Measurements from ENCODE around the gene SMYD3. TPM values are rescaled to one million over a fixed set of nuclear protein-coding genes. Genes with fewer than 3 reads are reported as not detected.

SMYD3 gene
- total and polyA plus RNA-seq, 2 donors (not counting 3 experiments of a cell fraction or from before 2014, with no cell fraction given): 16.0 to 32.1 TPM

DNA sequence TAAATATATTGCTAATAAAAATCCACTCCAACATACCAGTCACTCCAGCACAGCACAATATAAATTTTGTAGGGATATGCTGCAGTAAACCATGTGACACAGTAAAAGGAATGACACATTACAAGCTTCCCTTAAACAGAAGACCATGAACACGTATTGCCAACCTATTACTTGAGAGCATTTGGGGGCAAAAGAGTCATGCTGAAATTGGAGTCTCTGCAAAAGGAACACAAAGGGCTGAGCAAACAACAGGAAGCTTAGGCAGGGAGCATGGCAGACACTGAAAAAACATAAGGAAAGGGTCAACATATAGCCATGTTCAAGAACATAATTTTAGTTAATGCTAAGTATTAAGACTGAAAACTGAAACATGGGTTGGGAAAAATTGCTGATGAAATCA, 214.5 kb downstream of the SMYD3 start:
- peak; percentile 77 for DNase-seq (ENCODE audit: low read depth, low spot score)
- POLR2A ChIA-PET: no interaction called here

DNA sequence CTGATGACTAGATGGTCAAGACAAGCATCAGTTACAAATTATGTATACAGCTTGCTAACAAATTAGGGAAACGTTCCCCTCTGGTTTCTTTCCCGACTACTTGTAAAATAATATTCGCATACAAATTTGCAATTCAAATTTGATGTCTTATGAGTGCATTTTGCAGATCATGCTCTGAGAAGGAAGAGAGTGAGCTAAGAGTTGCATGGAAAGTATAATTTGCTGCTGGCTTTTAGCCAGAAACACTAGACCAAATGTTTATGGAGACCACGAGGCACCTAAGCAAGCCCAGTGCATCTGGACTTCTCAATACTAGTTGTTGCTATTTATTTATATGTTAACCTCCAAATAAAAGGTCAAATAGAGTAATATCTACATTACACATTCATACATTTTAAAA, 216.0 kb downstream of the SMYD3 start:
- dilution Hi-C loops (cut with MboI; ENCODE audit: extremely low pct_ligation_motif_present, low sequenced_read_pairs): no loop called here

More for the DNA sequence above, 214.5 kb downstream of the SMYD3 start:
- H4K20me1 ChIP-seq (replicated peaks; ENCODE audit: control insufficient read depth, extremely low read depth, insufficient read depth, low read length): no peaks in the 10 kb centered on the region
- H3K9me1 ChIP-seq (replicated peaks; ENCODE audit: control insufficient read depth, extremely low read depth, insufficient read depth, low read length): no peaks in the 10 kb centered on the region
- FAIRE-seq: peak; percentile 52
- dilution Hi-C loops (cut with MboI; ENCODE audit: extremely low pct_ligation_motif_present, low sequenced_read_pairs) (no loop called here), intact Hi-C loops (cut with micrococcal nuclease) (no loop called here)
- peak overlapping the region; percentile 39 for H3K27ac ChIP-seq (ENCODE audit: insufficient read depth, low read depth, low read length)
- no TSS peak for BruUV-seq (replicated peaks)
- H2AFZ ChIP-seq (ENCODE audit: low read depth, low read length): peak overlapping the region; percentile 20
- H3K27me3 ChIP-seq (ENCODE audit: control insufficient read depth in 2 of 2, insufficient read depth in 2 of 2, low read length in 2 of 2): no peaks in the 10 kb centered on the region
- TF ChIP-seq POLR2A (IDR thresholded peaks at IDR 0.05; ENCODE audit: low read depth, low read length): no peak
- TF ChIP-seq FOS (IDR thresholded peaks at IDR 0.05; ENCODE audit: borderline replicate concordance, insufficient read depth, low read length): peak; percentile 7
- H3K4me2 ChIP-seq (ENCODE audit: insufficient read depth, low read length): no peak overlapping the region
- H3K4me1 ChIP-seq (ENCODE audit: control insufficient read depth, extremely low read depth, insufficient read depth, low read length): peaks cover 32% of the 10 kb centered on the region
- H3K36me3 ChIP-seq (ENCODE audit: control insufficient read depth in 2 of 2, extremely low read depth in 1 of 2, insufficient read depth in 2 of 2, low read length in 2 of 2): no peaks in the 10 kb centered on the region
- H3K4me3 ChIP-seq (replicated peaks in 1 of 3; ENCODE audit: insufficient read depth in 1 of 3, low read depth in 1 of 3, low read length in 3 of 3): no peak overlapping the region
- no peaks in the 10 kb centered on the region for H3K79me2 ChIP-seq (ENCODE audit: control insufficient read depth, insufficient read depth, low read length)
- H3K9ac ChIP-seq (replicated peaks; ENCODE audit: extremely low read depth, insufficient read depth, low read length): no peak overlapping the region
- CTCF ChIA-PET: interaction anchor here (0.6 to 1.3 kb wide), 2 partner anchors 12 to 23 kb away, joined by 3 read pairs; no protein-coding TSS in a partner anchor
- H3K9me3 ChIP-seq (replicated peaks; ENCODE audit: control insufficient read depth, insufficient read depth, low read length): no peaks in the 10 kb centered on the region

More for the DNA sequence above, 216.0 kb downstream of the SMYD3 start:
- Histone ChIP-seq H2AFZ (ENCODE audit: low read depth, low read length) (no peak overlapping the region), H4K20me1 (replicated peaks; ENCODE audit: control insufficient read depth, extremely low read depth, insufficient read depth, low read length) (no peaks in the 10 kb centered on the region), H3K4me3 (replicated peaks in 1 of 3; ENCODE audit: insufficient read depth in 1 of 3, low read depth in 1 of 3, low read length in 3 of 3) (no peak overlapping the region), H3K4me2 (ENCODE audit: insufficient read depth, low read length) (no peak overlapping the region), H3K9ac (replicated peaks; ENCODE audit: extremely low read depth, insufficient read depth, low read length) (no peak overlapping the region), H3K9me3 (replicated peaks; ENCODE audit: control insufficient read depth, insufficient read depth, low read length) (no peaks in the 10 kb centered on the region), H3K27ac (ENCODE audit: insufficient read depth, low read depth, low read length) (no peak overlapping the region), H3K79me2 (ENCODE audit: control insufficient read depth, insufficient read depth, low read length) (no peaks in the 10 kb centered on the region), H3K4me1 (ENCODE audit: control insufficient read depth, extremely low read depth, insufficient read depth, low read length) (peaks cover 18% of the 10 kb centered on the region), H3K27me3 (ENCODE audit: control insufficient read depth in 2 of 2, insufficient read depth in 2 of 2, low read length in 2 of 2) (no peaks in the 10 kb centered on the region), H3K9me1 (replicated peaks; ENCODE audit: control insufficient read depth, extremely low read depth, insufficient read depth, low read length) (no peaks in the 10 kb centered on the region), H3K36me3 (ENCODE audit: control insufficient read depth in 2 of 2, extremely low read depth in 1 of 2, insufficient read depth in 2 of 2, low read length in 2 of 2) (no peaks in the 10 kb centered on the region)
- ChIA-PET CTCF (interaction anchor here (0.9 kb wide), 1 partner anchor 13 kb away, joined by 5 read pairs; no protein-coding TSS in a partner anchor), POLR2A (no interaction called here)
- BruUV-seq (replicated peaks): no TSS peak
- TF ChIP-seq POLR2AphosphoS5 (IDR thresholded peaks at IDR 0.05; ENCODE audit: insufficient read depth, low read depth, low read length) (no peak), JUN (IDR thresholded peaks at IDR 0.05; ENCODE audit: borderline replicate concordance, insufficient read depth, insufficient read length, low read depth) (no peak), MYC (IDR thresholded peaks at IDR 0.05; ENCODE audit: low read depth, low read length) (no peak), FOS (IDR thresholded peaks at IDR 0.05; ENCODE audit: borderline replicate concordance, insufficient read depth, low read length) (no peak), EZH2 (IDR thresholded peaks at IDR 0.05; ENCODE audit: borderline replicate concordance, low read depth, low read length, severe bottlenecking) (no peak), POLR2A (IDR thresholded peaks at IDR 0.05; ENCODE audit: low read depth, low read length) (no peak), GATA2 (IDR thresholded peaks at IDR 0.05; ENCODE audit: insufficient read depth, insufficient read length, low read depth, low read length) (no peak)
- TF ChIP-seq, protein P1, sequence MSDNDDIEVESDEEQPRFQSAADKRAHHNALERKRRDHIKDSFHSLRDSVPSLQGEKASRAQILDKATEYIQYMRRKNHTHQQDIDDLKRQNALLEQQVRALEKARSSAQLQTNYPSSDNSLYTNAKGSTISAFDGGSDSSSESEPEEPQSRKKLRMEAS (IDR thresholded peaks at IDR 0.05; ENCODE audit: insufficient read depth, insufficient read length): no peak
- TF ChIP-seq, protein P2, sequence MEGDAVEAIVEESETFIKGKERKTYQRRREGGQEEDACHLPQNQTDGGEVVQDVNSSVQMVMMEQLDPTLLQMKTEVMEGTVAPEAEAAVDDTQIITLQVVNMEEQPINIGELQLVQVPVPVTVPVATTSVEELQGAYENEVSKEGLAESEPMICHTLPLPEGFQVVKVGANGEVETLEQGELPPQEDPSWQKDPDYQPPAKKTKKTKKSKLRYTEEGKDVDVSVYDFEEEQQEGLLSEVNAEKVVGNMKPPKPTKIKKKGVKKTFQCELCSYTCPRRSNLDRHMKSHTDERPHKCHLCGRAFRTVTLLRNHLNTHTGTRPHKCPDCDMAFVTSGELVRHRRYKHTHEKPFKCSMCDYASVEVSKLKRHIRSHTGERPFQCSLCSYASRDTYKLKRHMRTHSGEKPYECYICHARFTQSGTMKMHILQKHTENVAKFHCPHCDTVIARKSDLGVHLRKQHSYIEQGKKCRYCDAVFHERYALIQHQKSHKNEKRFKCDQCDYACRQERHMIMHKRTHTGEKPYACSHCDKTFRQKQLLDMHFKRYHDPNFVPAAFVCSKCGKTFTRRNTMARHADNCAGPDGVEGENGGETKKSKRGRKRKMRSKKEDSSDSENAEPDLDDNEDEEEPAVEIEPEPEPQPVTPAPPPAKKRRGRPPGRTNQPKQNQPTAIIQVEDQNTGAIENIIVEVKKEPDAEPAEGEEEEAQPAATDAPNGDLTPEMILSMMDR (IDR thresholded peaks at IDR 0.05; ENCODE audit: extremely low read depth in 1 of 2, insufficient read depth in 1 of 2, low read depth in 1 of 2, low read length in 2 of 2): no peak
- FAIRE-seq (no peak), DNase-seq (ENCODE audit: low read depth, low spot score) (no peak)
- intact Hi-C loops (cut with micrococcal nuclease): no loop called here
